GM23338 (cell line): Measurements from ENCODE around the gene KIF6. TPM values are rescaled to one million over a fixed set of nuclear protein-coding genes. Genes with fewer than 3 reads are reported as not detected.

Source experiments
- ATAC-seq: fragments of 200-7000 bp; cut with Tn5 transposase; 3 replicates; pipeline ENCODE4 v1.9.1; 2020
- DNase-seq: peaks from one replicate; pipeline ENCODE4 v3.0.0-alpha.2; 2015; ENCODE audit warnings: low spot score
- H2AFZ ChIP-seq: fragments of 200-600 bp; sonication (generic); 2 replicates; pipeline ENCODE4 v1.8.0; 2016; ENCODE audit warnings: antibody characterized with exemption, mild to moderate bottlenecking, moderate library complexity
- H3F3A ChIP-seq: fragments of 200-600 bp; sonication (generic); replicated peaks from 2 replicates; pipeline ENCODE4 v1.8.0; 2017; ENCODE audit warnings: antibody characterized with exemption, mixed run types, low read depth
- H3K27ac ChIP-seq: fragments of 200-600 bp; sonication (generic); 2 replicates; pipeline ENCODE4 v1.6.1; 2016; ENCODE audit warnings: low read depth
- H3K27me3 ChIP-seq: fragments of 200-600 bp; sonication (generic); 2 replicates; pipeline ENCODE4 v1.8.0; 2016; ENCODE audit warnings: mild to moderate bottlenecking, mixed run types, moderate library complexity; ENCODE audit not compliant: insufficient read depth
- H3K36me3 ChIP-seq: fragments of 200-600 bp; sonication (generic); 2 replicates; pipeline ENCODE4 v1.8.0; 2016; ENCODE audit warnings: mild to moderate bottlenecking; ENCODE audit not compliant: insufficient read depth
- H3K4me1 ChIP-seq: fragments of 200-600 bp; sonication (generic); 2 replicates; pipeline ENCODE4 v1.8.0; 2016; ENCODE audit warnings: mild to moderate bottlenecking, moderate library complexity; ENCODE audit not compliant: insufficient read depth
- H3K4me2 ChIP-seq: fragments of 200-600 bp; sonication (generic); 2 replicates; pipeline ENCODE4 v1.7.1; 2017; ENCODE audit warnings: mixed run types
- H3K4me3 ChIP-seq: fragments of 200-600 bp; sonication (generic); 2 replicates; pipeline ENCODE4 v1.6.1; 2016; ENCODE audit warnings: mixed run types
- H3K79me2 ChIP-seq: fragments of 200-600 bp; sonication (generic); replicated peaks from 2 replicates; pipeline ENCODE4 v1.8.0; 2017; ENCODE audit warnings: mild to moderate bottlenecking; ENCODE audit not compliant: insufficient read depth
- H3K9me2 ChIP-seq: fragments of 200-600 bp; sonication (generic); 2 replicates; pipeline ENCODE4 v1.8.0; 2017; ENCODE audit not compliant: insufficient read depth
- H4K20me1 ChIP-seq: fragments of 200-600 bp; sonication (generic); replicated peaks from 2 replicates; pipeline ENCODE4 v1.8.0; 2017; ENCODE audit warnings: mild to moderate bottlenecking; ENCODE audit not compliant: insufficient read depth
- H3K27ac Mint-ChIP-seq: 2 replicates; pipeline ENCODE4 v1.8.0; 2020; ENCODE audit warnings: inconsistent platforms, mild to moderate bottlenecking, moderate library complexity, mixed read lengths
- H3K27me3 Mint-ChIP-seq: 3 replicates; pipeline ENCODE4 v1.8.0; 2022; ENCODE audit warnings: low read depth, mild to moderate bottlenecking, moderate library complexity, mixed read lengths, inconsistent platforms; ENCODE audit not compliant: insufficient read depth, poor library complexity
- H3K36me3 Mint-ChIP-seq: 3 replicates; pipeline ENCODE4 v1.8.0; 2021; ENCODE audit warnings: low read depth, mild to moderate bottlenecking, inconsistent platforms, moderate library complexity, mixed read lengths
- H3K4me1 Mint-ChIP-seq: 3 replicates; pipeline ENCODE4 v1.8.0; 2020; ENCODE audit warnings: mild to moderate bottlenecking, inconsistent platforms, mixed read lengths
- H3K4me3 Mint-ChIP-seq: 3 replicates; pipeline ENCODE4 v1.8.0; 2021; ENCODE audit warnings: moderate library complexity, mild to moderate bottlenecking, inconsistent platforms, mixed read lengths
- H3K9me3 Mint-ChIP-seq: 3 replicates; pipeline ENCODE4 v1.8.0; 2020; ENCODE audit warnings: moderate library complexity, mild to moderate bottlenecking, inconsistent platforms, mixed read lengths
- CREB1 ChIP-seq: fragments of 250-450 bp; sonication (Bioruptor Pico); IDR thresholded peaks from 2 replicates; pipeline ENCODE4 v1.5.0; 2020; ENCODE audit warnings: low read depth, mild to moderate bottlenecking, moderate library complexity
- CTCF ChIP-seq, 2 experiments: fragments of 200-600 bp in 1 of 2; sonication (generic) in 1 of 2; conservative IDR thresholded peaks; 2 replicates each; pipeline versions ENCODE4 v1.5.1 to v1.6.1; 2016 to 2017; ENCODE audit warnings: antibody characterized with exemption in 2 of 2, low read depth in 2 of 2, mild to moderate bottlenecking in 2 of 2, moderate library complexity in 1 of 2
- EZH2 ChIP-seq: fragments of 200-600 bp; sonication (generic); IDR thresholded peaks from one replicate; pipeline ENCODE4 v1.8.0; 2017; ENCODE audit warnings: antibody characterized with exemption, mild to moderate bottlenecking, low read depth; ENCODE audit not compliant: unreplicated experiment
- JUNB ChIP-seq: IDR thresholded peaks from one replicate; pipeline ENCODE4 v1.6.1; 2016; ENCODE audit warnings: antibody characterized with exemption; ENCODE audit not compliant: unreplicated experiment
- NANOG ChIP-seq: IDR thresholded peaks from 2 replicates; pipeline ENCODE4 v1.6.1; 2016; ENCODE audit warnings: antibody characterized with exemption, borderline replicate concordance
- POLR2AphosphoS5 ChIP-seq: IDR thresholded peaks from 2 replicates; pipeline ENCODE4 v1.6.1; 2016; ENCODE audit warnings: antibody characterized with exemption, low read depth
- STAT1 ChIP-seq: IDR thresholded peaks from one replicate; pipeline ENCODE4 v1.6.1; 2016; ENCODE audit warnings: antibody characterized with exemption; ENCODE audit not compliant: unreplicated experiment
- ZNF114 ChIP-seq: fragments of 250-450 bp; sonication (Bioruptor Pico); IDR thresholded peaks from 2 replicates; pipeline ENCODE4 v1.5.0; 2020; ENCODE audit warnings: mild to moderate bottlenecking, moderate library complexity
- polyA plus RNA-seq: library from polyadenylated mRNA; unstranded; fragments of >200 nt; fragmentation: Nextera tagmentation; extraction: Ambion mirVana; gene quantifications from 2 replicates; pipeline ENCODE4 v1.2.1, GENCODE V29; 2016
- total RNA-seq: library from RNA; depleted of rRNA; stranded (reverse); fragments of >200 nt; shearing (Covaris generic); gene quantifications from 2 replicates; pipeline ENCODE4 v1.2.3, GENCODE V29; 2014
- TF ChIP-seq, protein P1 (sequence below): IDR thresholded peaks from one replicate; pipeline ENCODE4 v1.6.1; 2018; ENCODE audit warnings: antibody characterized with exemption; ENCODE audit not compliant: unreplicated experiment
- TF ChIP-seq, protein P2 (sequence below): fragments of 250-450 bp; sonication (Bioruptor Pico); IDR thresholded peaks from 2 replicates; pipeline ENCODE4 v1.5.0; 2020; ENCODE audit warnings: mild to moderate bottlenecking, moderate library complexity

Gene KIF6
- total and polyA plus RNA-seq, 2 experiments from 2014 or later: 0.87 to 1.7 TPM

DNA sequence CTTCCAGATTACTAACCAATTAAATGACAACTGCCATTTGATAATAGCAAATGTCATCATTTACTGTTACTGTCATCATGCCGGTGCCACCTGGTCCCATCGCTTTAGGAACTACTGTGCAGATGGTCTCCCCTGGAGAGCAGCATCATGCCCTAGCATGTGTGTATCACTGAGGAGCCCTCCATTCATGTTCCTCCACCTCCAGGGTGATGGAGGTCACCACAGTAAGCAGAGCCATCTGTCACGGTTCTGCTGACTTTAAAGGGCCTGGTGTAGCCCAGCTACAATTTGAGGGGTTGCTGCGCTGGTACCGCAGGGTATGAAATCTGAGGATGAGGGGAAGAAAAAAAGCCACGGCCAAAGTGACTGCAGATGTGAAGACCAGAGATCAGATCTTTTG, 283.9 kb downstream of the KIF6 start:
- Histone ChIP-seq H3K27me3 (no peaks in the 10 kb centered on the region), H3K9me2 (peaks cover 16% of the 10 kb centered on the region; the same call in 1 of the 2 replicates), H3K4me2 (no peak overlapping the region), H3K4me1 (no peaks in the 10 kb centered on the region; the same call in none of the 2 replicates), H3K36me3 (no peaks in the 10 kb centered on the region), H3K27ac (no peak overlapping the region), H2AFZ (no peak overlapping the region), H3K4me3 (no peak overlapping the region), H3K79me2 (no peaks in the 10 kb centered on the region), H4K20me1 (no peaks in the 10 kb centered on the region), H3F3A (no peaks in the 10 kb centered on the region)
- Mint-ChIP-seq H3K27me3 (peaks cover 6% of the 10 kb centered on the region), H3K9me3 (no peaks in the 10 kb centered on the region; the same call in 2 of the 3 replicates), H3K4me1 (peaks cover 6% of the 10 kb centered on the region; the same call in 2 of the 3 replicates), H3K27ac (no peak overlapping the region), H3K36me3 (no peaks in the 10 kb centered on the region), H3K4me3 (no peak overlapping the region)
- TF ChIP-seq STAT1: no peak
- no peak for TF ChIP-seq POLR2AphosphoS5
- ATAC-seq (no peak), DNase-seq (no peak)

GRCh38 chr6:39440039-39440426, 285.2 kb downstream of the KIF6 start:
- H3K27ac ChIP-seq: no peak overlapping the region
- no peaks in the 10 kb centered on the region; the same call in none of the 2 replicates for H3K4me1 ChIP-seq
- no peaks in the 10 kb centered on the region for H3K27me3 ChIP-seq
- H3K79me2 ChIP-seq: no peaks in the 10 kb centered on the region
- Mint-ChIP-seq H3K4me3 (no peak overlapping the region), H3K27me3 (peaks cover 4% of the 10 kb centered on the region), H3K36me3 (no peaks in the 10 kb centered on the region), H3K4me1 (peaks cover 5% of the 10 kb centered on the region; the same call in 2 of the 3 replicates), H3K27ac (no peak overlapping the region), H3K9me3 (no peaks in the 10 kb centered on the region)
- no peaks in the 10 kb centered on the region for H3K36me3 ChIP-seq
- DNase-seq (no peak), ATAC-seq (no peak)
- H3K9me2 ChIP-seq: peaks cover 12% of the 10 kb centered on the region; the same call in 1 of the 2 replicates
- TF ChIP-seq JUNB (no peak), ZNF114 (CRISPR knock-in tag) (no peak), NANOG (no peak), EZH2 (no peak), POLR2AphosphoS5 (no peak), CREB1 (no peak), CTCF (conservative IDR thresholded peaks at IDR 0.05; ENCODE audit: low read depth in 2 of 2) (no peak)
- TF ChIP-seq, protein P1, sequence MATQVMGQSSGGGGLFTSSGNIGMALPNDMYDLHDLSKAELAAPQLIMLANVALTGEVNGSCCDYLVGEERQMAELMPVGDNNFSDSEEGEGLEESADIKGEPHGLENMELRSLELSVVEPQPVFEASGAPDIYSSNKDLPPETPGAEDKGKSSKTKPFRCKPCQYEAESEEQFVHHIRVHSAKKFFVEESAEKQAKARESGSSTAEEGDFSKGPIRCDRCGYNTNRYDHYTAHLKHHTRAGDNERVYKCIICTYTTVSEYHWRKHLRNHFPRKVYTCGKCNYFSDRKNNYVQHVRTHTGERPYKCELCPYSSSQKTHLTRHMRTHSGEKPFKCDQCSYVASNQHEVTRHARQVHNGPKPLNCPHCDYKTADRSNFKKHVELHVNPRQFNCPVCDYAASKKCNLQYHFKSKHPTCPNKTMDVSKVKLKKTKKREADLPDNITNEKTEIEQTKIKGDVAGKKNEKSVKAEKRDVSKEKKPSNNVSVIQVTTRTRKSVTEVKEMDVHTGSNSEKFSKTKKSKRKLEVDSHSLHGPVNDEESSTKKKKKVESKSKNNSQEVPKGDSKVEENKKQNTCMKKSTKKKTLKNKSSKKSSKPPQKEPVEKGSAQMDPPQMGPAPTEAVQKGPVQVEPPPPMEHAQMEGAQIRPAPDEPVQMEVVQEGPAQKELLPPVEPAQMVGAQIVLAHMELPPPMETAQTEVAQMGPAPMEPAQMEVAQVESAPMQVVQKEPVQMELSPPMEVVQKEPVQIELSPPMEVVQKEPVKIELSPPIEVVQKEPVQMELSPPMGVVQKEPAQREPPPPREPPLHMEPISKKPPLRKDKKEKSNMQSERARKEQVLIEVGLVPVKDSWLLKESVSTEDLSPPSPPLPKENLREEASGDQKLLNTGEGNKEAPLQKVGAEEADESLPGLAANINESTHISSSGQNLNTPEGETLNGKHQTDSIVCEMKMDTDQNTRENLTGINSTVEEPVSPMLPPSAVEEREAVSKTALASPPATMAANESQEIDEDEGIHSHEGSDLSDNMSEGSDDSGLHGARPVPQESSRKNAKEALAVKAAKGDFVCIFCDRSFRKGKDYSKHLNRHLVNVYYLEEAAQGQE: no peak
- TF ChIP-seq, protein P2, sequence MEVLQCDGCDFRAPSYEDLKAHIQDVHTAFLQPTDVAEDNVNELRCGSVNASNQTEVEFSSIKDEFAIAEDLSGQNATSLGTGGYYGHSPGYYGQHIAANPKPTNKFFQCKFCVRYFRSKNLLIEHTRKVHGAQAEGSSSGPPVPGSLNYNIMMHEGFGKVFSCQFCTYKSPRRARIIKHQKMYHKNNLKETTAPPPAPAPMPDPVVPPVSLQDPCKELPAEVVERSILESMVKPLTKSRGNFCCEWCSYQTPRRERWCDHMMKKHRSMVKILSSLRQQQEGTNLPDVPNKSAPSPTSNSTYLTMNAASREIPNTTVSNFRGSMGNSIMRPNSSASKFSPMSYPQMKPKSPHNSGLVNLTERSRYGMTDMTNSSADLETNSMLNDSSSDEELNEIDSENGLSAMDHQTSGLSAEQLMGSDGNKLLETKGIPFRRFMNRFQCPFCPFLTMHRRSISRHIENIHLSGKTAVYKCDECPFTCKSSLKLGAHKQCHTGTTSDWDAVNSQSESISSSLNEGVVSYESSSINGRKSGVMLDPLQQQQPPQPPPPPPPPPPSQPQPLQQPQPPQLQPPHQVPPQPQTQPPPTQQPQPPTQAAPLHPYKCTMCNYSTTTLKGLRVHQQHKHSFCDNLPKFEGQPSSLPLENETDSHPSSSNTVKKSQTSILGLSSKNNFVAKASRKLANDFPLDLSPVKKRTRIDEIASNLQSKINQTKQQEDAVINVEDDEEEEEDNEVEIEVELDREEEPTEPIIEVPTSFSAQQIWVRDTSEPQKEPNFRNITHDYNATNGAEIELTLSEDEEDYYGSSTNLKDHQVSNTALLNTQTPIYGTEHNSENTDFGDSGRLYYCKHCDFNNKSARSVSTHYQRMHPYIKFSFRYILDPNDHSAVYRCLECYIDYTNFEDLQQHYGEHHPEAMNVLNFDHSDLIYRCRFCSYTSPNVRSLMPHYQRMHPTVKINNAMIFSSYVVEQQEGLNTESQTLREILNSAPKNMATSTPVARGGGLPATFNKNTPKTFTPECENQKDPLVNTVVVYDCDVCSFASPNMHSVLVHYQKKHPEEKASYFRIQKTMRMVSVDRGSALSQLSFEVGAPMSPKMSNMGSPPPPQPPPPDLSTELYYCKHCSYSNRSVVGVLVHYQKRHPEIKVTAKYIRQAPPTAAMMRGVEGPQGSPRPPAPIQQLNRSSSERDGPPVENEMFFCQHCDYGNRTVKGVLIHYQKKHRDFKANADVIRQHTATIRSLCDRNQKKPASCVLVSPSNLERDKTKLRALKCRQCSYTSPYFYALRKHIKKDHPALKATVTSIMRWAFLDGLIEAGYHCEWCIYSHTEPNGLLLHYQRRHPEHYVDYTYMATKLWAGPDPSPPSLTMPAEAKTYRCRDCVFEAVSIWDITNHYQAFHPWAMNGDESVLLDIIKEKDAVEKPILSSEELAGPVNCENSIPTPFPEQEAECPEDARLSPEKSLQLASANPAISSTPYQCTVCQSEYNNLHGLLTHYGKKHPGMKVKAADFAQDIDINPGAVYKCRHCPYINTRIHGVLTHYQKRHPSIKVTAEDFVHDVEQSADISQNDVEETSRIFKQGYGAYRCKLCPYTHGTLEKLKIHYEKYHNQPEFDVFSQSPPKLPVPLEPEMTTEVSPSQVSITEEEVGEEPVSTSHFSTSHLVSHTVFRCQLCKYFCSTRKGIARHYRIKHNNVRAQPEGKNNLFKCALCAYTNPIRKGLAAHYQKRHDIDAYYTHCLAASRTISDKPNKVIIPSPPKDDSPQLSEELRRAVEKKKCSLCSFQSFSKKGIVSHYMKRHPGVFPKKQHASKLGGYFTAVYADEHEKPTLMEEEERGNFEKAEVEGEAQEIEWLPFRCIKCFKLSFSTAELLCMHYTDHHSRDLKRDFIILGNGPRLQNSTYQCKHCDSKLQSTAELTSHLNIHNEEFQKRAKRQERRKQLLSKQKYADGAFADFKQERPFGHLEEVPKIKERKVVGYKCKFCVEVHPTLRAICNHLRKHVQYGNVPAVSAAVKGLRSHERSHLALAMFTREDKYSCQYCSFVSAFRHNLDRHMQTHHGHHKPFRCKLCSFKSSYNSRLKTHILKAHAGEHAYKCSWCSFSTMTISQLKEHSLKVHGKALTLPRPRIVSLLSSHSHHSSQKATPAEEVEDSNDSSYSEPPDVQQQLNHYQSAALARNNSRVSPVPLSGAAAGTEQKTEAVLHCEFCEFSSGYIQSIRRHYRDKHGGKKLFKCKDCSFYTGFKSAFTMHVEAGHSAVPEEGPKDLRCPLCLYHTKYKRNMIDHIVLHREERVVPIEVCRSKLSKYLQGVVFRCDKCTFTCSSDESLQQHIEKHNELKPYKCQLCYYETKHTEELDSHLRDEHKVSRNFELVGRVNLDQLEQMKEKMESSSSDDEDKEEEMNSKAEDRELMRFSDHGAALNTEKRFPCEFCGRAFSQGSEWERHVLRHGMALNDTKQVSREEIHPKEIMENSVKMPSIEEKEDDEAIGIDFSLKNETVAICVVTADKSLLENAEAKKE (CRISPR knock-in tag): no peak
- no peaks in the 10 kb centered on the region for H3F3A ChIP-seq
- no peaks in the 10 kb centered on the region for H4K20me1 ChIP-seq
- H3K4me3 ChIP-seq: no peak overlapping the region
- H3K4me2 ChIP-seq: no peak overlapping the region
- no peak overlapping the region for H2AFZ ChIP-seq
